CD4-positive, alpha-beta T cell treated with Interleukin-21 for 1 hour (primary cell): ENCODE results near the gene GTF2A1.
A peak's percentile ranks its signal among the peaks of the same experiment; 100 is the strongest.

ENCODE experiments used
- DNase-seq: peaks from one replicate; pipeline ENCODE4 v3.0.0-alpha.2; 2020

GTF2A1 gene

GRCh38 chr14:81172881-81173280 lies 47.9 kb downstream of the GTF2A1 start:
- no peak for DNase-seq

- DNase-seq: no peak
These were observed 48.4 kb downstream of the GTF2A1 start for GRCh38 chr14:81172353-81172752.

- DNase-seq: no peak
These were observed 49.9 kb downstream of the GTF2A1 start for GRCh38 chr14:81170829-81171195.

- DNase-seq: peak; percentile 89
These were observed 50.5 kb downstream of the GTF2A1 start for GRCh38 chr14:81170104-81170828.

- DNase-seq: no peak
These were observed 51.1 kb downstream of the GTF2A1 start for GRCh38 chr14:81169711-81170103.

GRCh38 chr14:81169267-81169666 lies 51.5 kb downstream of the GTF2A1 start:
- DNase-seq: no peak

- no peak for DNase-seq
These were observed 54.6 kb downstream of the GTF2A1 start for GRCh38 chr14:81166121-81166520.

GRCh38 chr14:81165188-81165587 lies 55.6 kb downstream of the GTF2A1 start:
- DNase-seq: no peak

- peak; percentile 52 for DNase-seq
These were observed 56.5 kb downstream of the GTF2A1 start for GRCh38 chr14:81164167-81164774.

- no peak for DNase-seq
These were observed 57.8 kb downstream of the GTF2A1 start for GRCh38 chr14:81162941-81163340.

GRCh38 chr14:81161749-81162148 lies 59.0 kb downstream of the GTF2A1 start:
- no peak for DNase-seq

- no peak for DNase-seq
These were observed 59.7 kb downstream of the GTF2A1 start for GRCh38 chr14:81161088-81161487.

GRCh38 chr14:81157431-81157830 lies 63.3 kb downstream of the GTF2A1 start:
- no peak for DNase-seq

GRCh38 chr14:81153187-81153586 lies 67.6 kb downstream of the GTF2A1 start:
- DNase-seq: no peak

- no peak for DNase-seq
These were observed 72.1 kb downstream of the GTF2A1 start for GRCh38 chr14:81148635-81149034.

GRCh38 chr14:81147140-81147897 lies 73.4 kb downstream of the GTF2A1 start:
- no peak for DNase-seq

- DNase-seq: no peak
These were observed 75.7 kb downstream of the GTF2A1 start for GRCh38 chr14:81144824-81145603.

GRCh38 chr14:81143793-81144192 lies 77.0 kb downstream of the GTF2A1 start:
- no peak for DNase-seq

- DNase-seq: no peak
These were observed 79.3 kb downstream of the GTF2A1 start for GRCh38 chr14:81141426-81141825.

GRCh38 chr14:81138429-81138828 lies 82.3 kb downstream of the GTF2A1 start:
- DNase-seq: no peak

- DNase-seq: no peak
These were observed 83.4 kb downstream of the GTF2A1 start for GRCh38 chr14:81137316-81137715.

GRCh38 chr14:81133400-81133799 lies 87.4 kb downstream of the GTF2A1 start:
- DNase-seq: no peak

GRCh38 chr14:81132468-81132867 lies 88.3 kb downstream of the GTF2A1 start:
- DNase-seq: no peak
